GM12878 (cell line): Measurements from ENCODE around the gene RNF121. TPM values are rescaled to one million over a fixed set of nuclear protein-coding genes. Genes with fewer than 3 reads are reported as not detected.

ENCODE experiments used
- ATAC-seq: fragments of 200-7000 bp; cut with Tn5 transposase; 3 replicates; pipeline ENCODE4 v1.9.1; 2020; ENCODE audit warnings: mild to moderate bottlenecking, moderate library complexity
- BruUV-seq: library from RNA; stranded (reverse); fragments of 400-500 nt; replicated peaks from 2 replicates; lab custom pipeline; 2021; lab: Mats Ljungman, UMichigan
- CTCF ChIA-PET: fragments of 300-600 bp; sonication (Branson Sonifier 250); formaldehyde crosslinking; extraction: SDS; loops from one replicate; lab custom pipeline; 2021; ENCODE audit warnings: inconsistent platforms; lab: Yijun Ruan, JAX
- POLR2A ChIA-PET: fragments of 350-600 bp; formaldehyde crosslinking; extraction: SDS; loops from one replicate; lab custom pipeline; 2021; ENCODE audit warnings: inconsistent platforms; lab: Charles Lee
- RAD21 ChIA-PET: fragments of 300-600 bp; sonication (Branson Sonifier 250); formaldehyde crosslinking; loops from one replicate; lab custom pipeline; 2023; ENCODE audit warnings: antibody characterized with exemption; ENCODE audit not compliant: unreplicated experiment; lab: Charles Lee
- SMC1A ChIA-PET: fragments of 300-600 bp; sonication (Branson Sonifier 250); formaldehyde crosslinking; loops from one replicate; lab custom pipeline; 2023; ENCODE audit not compliant: unreplicated experiment, uncharacterized antibody; lab: Charles Lee
- DNase-seq: peaks from one replicate; pipeline ENCODE4 v3.0.0-alpha.2; 2011; ENCODE audit warnings: low read depth, low spot score
- FAIRE-seq: peaks from 3 replicates; lab custom pipeline; 2011; peaks lifted over from hg19 to GRCh38; lab: Jason Lieb, UNC
- H2AFZ ChIP-seq: 2 replicates; pipeline ENCODE4 v1.6.0; 2011; ENCODE audit warnings: low read depth, low read length, control low read depth; ENCODE audit not compliant: control insufficient read depth
- H3K27ac ChIP-seq: 2 replicates; pipeline ENCODE4 v1.5.1; 2011; ENCODE audit warnings: control low read depth; ENCODE audit not compliant: control insufficient read depth, insufficient read depth
- H3K27me3 ChIP-seq, 2 experiments: replicated peaks in 1 of 2; 2 replicates each; pipeline versions ENCODE4 v1.6.0 to v1.6.1; 2011; ENCODE audit warnings: low read length in 1 of 2; ENCODE audit not compliant: control insufficient read depth in 2 of 2, insufficient read depth in 2 of 2
- H3K36me3 ChIP-seq, 2 experiments: 2 replicates each; pipeline ENCODE4 v1.5.1; 2011; ENCODE audit warnings: low read length in 1 of 2; ENCODE audit not compliant: control insufficient read depth in 2 of 2, insufficient read depth in 2 of 2
- H3K4me1 ChIP-seq: 2 replicates; pipeline ENCODE4 v1.6.1; 2011; ENCODE audit warnings: mild to moderate bottlenecking, low read length, moderate library complexity, mixed read lengths; ENCODE audit not compliant: control insufficient read depth, insufficient read depth
- H3K4me2 ChIP-seq: 2 replicates; pipeline ENCODE4 v1.6.0; 2011; ENCODE audit warnings: control low read depth; ENCODE audit not compliant: control insufficient read depth, insufficient read depth
- H3K4me3 ChIP-seq: fragments of 200-600 bp; sonication (generic); 2 replicates; pipeline ENCODE4 v1.5.1; 2016
- H3K79me2 ChIP-seq: 2 replicates; pipeline ENCODE4 v1.6.0; 2011; ENCODE audit warnings: low read length; ENCODE audit not compliant: control insufficient read depth, insufficient read depth
- H3K9ac ChIP-seq: 2 replicates; pipeline ENCODE4 v1.8.0; 2011; ENCODE audit warnings: low read length, control low read depth, mixed read lengths; ENCODE audit not compliant: control insufficient read depth, insufficient read depth
- H3K9me3 ChIP-seq: replicated peaks from 3 replicates; pipeline ENCODE4 v1.5.1; 2011; ENCODE audit warnings: mild to moderate bottlenecking, low read length; ENCODE audit not compliant: control insufficient read depth, insufficient read depth
- H4K20me1 ChIP-seq: 2 replicates; pipeline ENCODE4 v1.6.0; 2011; ENCODE audit not compliant: control insufficient read depth, insufficient read depth
- BMI1 ChIP-seq: fragments of 450-650 bp; IDR thresholded peaks from 2 replicates; pipeline ENCODE4 v1.6.1; 2016; ENCODE audit warnings: mild to moderate bottlenecking, moderate library complexity, borderline replicate concordance
- CBX3 ChIP-seq: fragments of 200-600 bp; sonication (generic); IDR thresholded peaks from 2 replicates; pipeline ENCODE4 v1.6.1; 2016; ENCODE audit warnings: low read depth, borderline replicate concordance
- IRF4 ChIP-seq: IDR thresholded peaks from 2 replicates; pipeline ENCODE4 v1.6.1; 2011; ENCODE audit warnings: low read depth, low read length
- LARP7 ChIP-seq: fragments of 450-650 bp; IDR thresholded peaks from 2 replicates; pipeline ENCODE4 v1.6.1; 2017; ENCODE audit warnings: mild to moderate bottlenecking
- MYC ChIP-seq: IDR thresholded peaks from 2 replicates; pipeline ENCODE4 v1.6.1; 2011; ENCODE audit warnings: mild to moderate bottlenecking, low read length, moderate library complexity, inconsistent platforms; ENCODE audit not compliant: insufficient read depth, insufficient replicate concordance, insufficient read length, severe bottlenecking
- PAX5 ChIP-seq: IDR thresholded peaks from 2 replicates; pipeline ENCODE4 v1.6.1; 2011; ENCODE audit warnings: low read depth, low read length, borderline replicate concordance
- POLR2A ChIP-seq: IDR thresholded peaks from 2 replicates; pipeline ENCODE4 v1.6.1; 2011; ENCODE audit warnings: low read depth, mild to moderate bottlenecking, low read length
- RBBP5 ChIP-seq: fragments of 200-600 bp; sonication (generic); conservative IDR thresholded peaks from 2 replicates; pipeline ENCODE4 v1.6.1; 2016
- SP1 ChIP-seq: IDR thresholded peaks from one replicate; pipeline ENCODE4 v1.6.1; 2011; ENCODE audit warnings: low read depth, low read length
- SREBF1 ChIP-seq: IDR thresholded peaks from 2 replicates; pipeline ENCODE4 v1.6.1; 2012; ENCODE audit warnings: mild to moderate bottlenecking, low read length
- ZNF274 ChIP-seq: IDR thresholded peaks from one replicate; pipeline ENCODE4 v1.8.0; 2011; ENCODE audit not compliant: insufficient read length, insufficient read depth
- ZNF622 ChIP-seq: fragments of 450-650 bp; IDR thresholded peaks from 2 replicates; pipeline ENCODE4 v1.6.1; 2017; ENCODE audit warnings: mild to moderate bottlenecking, inconsistent platforms
- WGBS: methylation state at CpG from one replicate; pipeline ENCODE4 v1.1.6; 2016; ENCODE audit warnings: low lambda C conversion rate; ENCODE audit not compliant: insufficient replicate concordance, insufficient coverage; ENCODE audit errors: missing lambda C conversion rate; 5-methylcytosine and 5-hydroxymethylcytosine counted together
- in situ Hi-C: fragments of 300-500 bp; cut with MboI; formaldehyde crosslinking; loops from 9 replicates; pipeline ENCODE4 v1.14.3; 2018; ENCODE audit warnings: mixed read lengths
- intact Hi-C: fragments of 100-400 bp; cut with micrococcal nuclease; formaldehyde crosslinking; loops from one replicate; pipeline ENCODE4 v1.14.2; 2022; ENCODE audit not compliant: unreplicated experiment
- polyA plus RNA-seq, 11 experiments: library from polyadenylated mRNA; depleted of rRNA in 4 of 11; unstranded in 6 of 11; stranded (reverse) in 5 of 11; fragments of >200 nt; fragmentation: Nextera tagmentation in 4 of 11; fragmentation: Illumina TruSeq in 1 of 11; extraction: Ambion mirVana in 4 of 11; extraction: Trizol in 1 of 11; gene quantifications; 1 replicate in 1 of 11; 2 replicates in 10 of 11; pipeline versions ENCODE4 v1.2.1 to v1.2.3, GENCODE V29; 2011 to 2016; ENCODE audit warnings: inconsistent platforms in 2 of 11, missing spikeins in 2 of 11, low read depth in 1 of 11
- total RNA-seq, 4 experiments: library from RNA; depleted of rRNA in 3 of 4; stranded (reverse); fragments of >200 nt in 3 of 4; fragmentation: Illumina TruSeq in 1 of 4; extraction: Trizol in 1 of 4; gene quantifications; 2 replicates each; pipeline versions ENCODE4 v1.2.1 to v1.2.3, GENCODE V29; 2013 to 2021
- TF ChIP-seq, protein P1 (sequence below): fragments of 450-650 bp; IDR thresholded peaks from 2 replicates; pipeline ENCODE4 v1.6.1; 2017; ENCODE audit warnings: mild to moderate bottlenecking, moderate library complexity
- TF ChIP-seq, protein P2 (sequence below): fragments of 450-650 bp; IDR thresholded peaks from 2 replicates; pipeline ENCODE4 v1.6.1; 2017; ENCODE audit warnings: antibody characterized with exemption, mild to moderate bottlenecking, moderate library complexity
- TF ChIP-seq, protein P3 (sequence below): IDR thresholded peaks from 2 replicates; pipeline ENCODE4 v1.6.1; 2011; ENCODE audit warnings: low read depth, low read length, improper control_type of control experiment, borderline replicate concordance
- TF ChIP-seq, protein P4 (sequence below): IDR thresholded peaks from 2 replicates; pipeline ENCODE4 v1.6.1; 2012; ENCODE audit warnings: low read depth, low read length, improper control_type of control experiment

The RNF121 gene
- total and polyA plus RNA-seq, 10 of the 15 experiments (the other 5 are each of a cell fraction or from before 2014, with no cell fraction given): 8.6 to 73.7 (median 32.7) TPM

DNA sequence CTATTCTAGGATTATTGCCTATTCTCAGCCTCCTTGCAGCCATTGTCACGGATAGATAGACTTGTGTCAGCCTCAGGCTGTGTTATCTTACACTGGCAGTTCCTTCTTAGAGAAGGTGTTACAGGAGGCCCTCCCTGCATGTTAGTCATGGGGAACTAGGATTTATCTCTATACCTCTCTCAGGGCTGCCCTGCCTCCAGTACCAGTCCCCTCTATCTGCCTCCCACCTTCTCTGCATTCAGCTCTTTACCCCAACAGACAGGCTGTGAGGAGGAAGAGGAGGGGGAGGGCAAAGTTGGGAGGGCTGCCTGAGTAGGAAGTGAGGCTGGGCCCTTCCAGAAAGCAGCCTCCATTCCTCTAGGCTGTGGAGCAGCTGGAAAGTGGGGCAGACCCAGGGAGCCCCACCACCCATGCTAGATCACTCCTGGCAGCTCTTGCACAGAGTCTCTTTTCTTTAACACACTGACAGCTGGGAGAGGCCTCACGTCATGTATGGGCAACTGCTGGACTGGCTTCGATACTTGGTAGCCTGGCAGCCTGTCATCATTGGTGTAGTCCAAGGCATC lies 67.0 kb downstream of the RNF121 start:
- intact Hi-C loops (no loop called here), in situ Hi-C loops (no loop called here)
- no peak for TF ChIP-seq CBX3
- no peak for TF ChIP-seq IRF4
- TF ChIP-seq PAX5: no peak
- no peak for TF ChIP-seq ZNF274
- TF ChIP-seq, protein P1, sequence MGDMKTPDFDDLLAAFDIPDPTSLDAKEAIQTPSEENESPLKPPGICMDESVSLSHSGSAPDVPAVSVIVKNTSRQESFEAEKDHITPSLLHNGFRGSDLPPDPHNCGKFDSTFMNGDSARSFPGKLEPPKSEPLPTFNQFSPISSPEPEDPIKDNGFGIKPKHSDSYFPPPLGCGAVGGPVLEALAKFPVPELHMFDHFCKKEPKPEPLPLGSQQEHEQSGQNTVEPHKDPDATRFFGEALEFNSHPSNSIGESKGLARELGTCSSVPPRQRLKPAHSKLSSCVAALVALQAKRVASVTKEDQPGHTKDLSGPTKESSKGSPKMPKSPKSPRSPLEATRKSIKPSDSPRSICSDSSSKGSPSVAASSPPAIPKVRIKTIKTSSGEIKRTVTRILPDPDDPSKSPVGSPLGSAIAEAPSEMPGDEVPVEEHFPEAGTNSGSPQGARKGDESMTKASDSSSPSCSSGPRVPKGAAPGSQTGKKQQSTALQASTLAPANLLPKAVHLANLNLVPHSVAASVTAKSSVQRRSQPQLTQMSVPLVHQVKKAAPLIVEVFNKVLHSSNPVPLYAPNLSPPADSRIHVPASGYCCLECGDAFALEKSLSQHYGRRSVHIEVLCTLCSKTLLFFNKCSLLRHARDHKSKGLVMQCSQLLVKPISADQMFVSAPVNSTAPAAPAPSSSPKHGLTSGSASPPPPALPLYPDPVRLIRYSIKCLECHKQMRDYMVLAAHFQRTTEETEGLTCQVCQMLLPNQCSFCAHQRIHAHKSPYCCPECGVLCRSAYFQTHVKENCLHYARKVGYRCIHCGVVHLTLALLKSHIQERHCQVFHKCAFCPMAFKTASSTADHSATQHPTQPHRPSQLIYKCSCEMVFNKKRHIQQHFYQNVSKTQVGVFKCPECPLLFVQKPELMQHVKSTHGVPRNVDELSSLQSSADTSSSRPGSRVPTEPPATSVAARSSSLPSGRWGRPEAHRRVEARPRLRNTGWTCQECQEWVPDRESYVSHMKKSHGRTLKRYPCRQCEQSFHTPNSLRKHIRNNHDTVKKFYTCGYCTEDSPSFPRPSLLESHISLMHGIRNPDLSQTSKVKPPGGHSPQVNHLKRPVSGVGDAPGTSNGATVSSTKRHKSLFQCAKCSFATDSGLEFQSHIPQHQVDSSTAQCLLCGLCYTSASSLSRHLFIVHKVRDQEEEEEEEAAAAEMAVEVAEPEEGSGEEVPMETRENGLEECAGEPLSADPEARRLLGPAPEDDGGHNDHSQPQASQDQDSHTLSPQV: no peak
- TF ChIP-seq SREBF1: no peak
- no peak for TF ChIP-seq LARP7
- TF ChIP-seq SP1: no peak
- no peak for TF ChIP-seq RBBP5
- no peak for TF ChIP-seq BMI1
- TF ChIP-seq MYC: no peak
- TF ChIP-seq, protein P2, sequence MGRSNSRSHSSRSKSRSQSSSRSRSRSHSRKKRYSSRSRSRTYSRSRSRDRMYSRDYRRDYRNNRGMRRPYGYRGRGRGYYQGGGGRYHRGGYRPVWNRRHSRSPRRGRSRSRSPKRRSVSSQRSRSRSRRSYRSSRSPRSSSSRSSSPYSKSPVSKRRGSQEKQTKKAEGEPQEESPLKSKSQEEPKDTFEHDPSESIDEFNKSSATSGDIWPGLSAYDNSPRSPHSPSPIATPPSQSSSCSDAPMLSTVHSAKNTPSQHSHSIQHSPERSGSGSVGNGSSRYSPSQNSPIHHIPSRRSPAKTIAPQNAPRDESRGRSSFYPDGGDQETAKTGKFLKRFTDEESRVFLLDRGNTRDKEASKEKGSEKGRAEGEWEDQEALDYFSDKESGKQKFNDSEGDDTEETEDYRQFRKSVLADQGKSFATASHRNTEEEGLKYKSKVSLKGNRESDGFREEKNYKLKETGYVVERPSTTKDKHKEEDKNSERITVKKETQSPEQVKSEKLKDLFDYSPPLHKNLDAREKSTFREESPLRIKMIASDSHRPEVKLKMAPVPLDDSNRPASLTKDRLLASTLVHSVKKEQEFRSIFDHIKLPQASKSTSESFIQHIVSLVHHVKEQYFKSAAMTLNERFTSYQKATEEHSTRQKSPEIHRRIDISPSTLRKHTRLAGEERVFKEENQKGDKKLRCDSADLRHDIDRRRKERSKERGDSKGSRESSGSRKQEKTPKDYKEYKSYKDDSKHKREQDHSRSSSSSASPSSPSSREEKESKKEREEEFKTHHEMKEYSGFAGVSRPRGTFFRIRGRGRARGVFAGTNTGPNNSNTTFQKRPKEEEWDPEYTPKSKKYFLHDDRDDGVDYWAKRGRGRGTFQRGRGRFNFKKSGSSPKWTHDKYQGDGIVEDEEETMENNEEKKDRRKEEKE: no peak
- TF ChIP-seq, protein P3, sequence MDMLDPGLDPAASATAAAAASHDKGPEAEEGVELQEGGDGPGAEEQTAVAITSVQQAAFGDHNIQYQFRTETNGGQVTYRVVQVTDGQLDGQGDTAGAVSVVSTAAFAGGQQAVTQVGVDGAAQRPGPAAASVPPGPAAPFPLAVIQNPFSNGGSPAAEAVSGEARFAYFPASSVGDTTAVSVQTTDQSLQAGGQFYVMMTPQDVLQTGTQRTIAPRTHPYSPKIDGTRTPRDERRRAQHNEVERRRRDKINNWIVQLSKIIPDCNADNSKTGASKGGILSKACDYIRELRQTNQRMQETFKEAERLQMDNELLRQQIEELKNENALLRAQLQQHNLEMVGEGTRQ: no peak
- TF ChIP-seq, protein P4, sequence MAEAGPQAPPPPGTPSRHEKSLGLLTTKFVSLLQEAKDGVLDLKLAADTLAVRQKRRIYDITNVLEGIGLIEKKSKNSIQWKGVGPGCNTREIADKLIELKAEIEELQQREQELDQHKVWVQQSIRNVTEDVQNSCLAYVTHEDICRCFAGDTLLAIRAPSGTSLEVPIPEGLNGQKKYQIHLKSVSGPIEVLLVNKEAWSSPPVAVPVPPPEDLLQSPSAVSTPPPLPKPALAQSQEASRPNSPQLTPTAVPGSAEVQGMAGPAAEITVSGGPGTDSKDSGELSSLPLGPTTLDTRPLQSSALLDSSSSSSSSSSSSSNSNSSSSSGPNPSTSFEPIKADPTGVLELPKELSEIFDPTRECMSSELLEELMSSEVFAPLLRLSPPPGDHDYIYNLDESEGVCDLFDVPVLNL: no peak
- TF ChIP-seq ZNF622: no peak
- no peak for TF ChIP-seq POLR2A
- H3K4me2 ChIP-seq: no peak overlapping the region
- H3K27ac ChIP-seq: no peak overlapping the region
- FAIRE-seq (no peak), ATAC-seq (no peak), DNase-seq (no peak)
- no peak overlapping the region for H3K9ac ChIP-seq
- no peak overlapping the region for H3K4me3 ChIP-seq
- RAD21 ChIA-PET: interaction anchor here (1.5 kb wide), 1 partner anchor 17 kb away, joined by 6 read pairs; no protein-coding TSS in a partner anchor
- BruUV-seq: no TSS peak
- H2AFZ ChIP-seq: no peak overlapping the region
- no peaks in the 10 kb centered on the region for H4K20me1 ChIP-seq
- CTCF ChIA-PET: interaction anchor here (1.0 to 3.1 kb wide), 2 partner anchors 18 to 20 kb away, joined by 4 to 19 read pairs; no protein-coding TSS in a partner anchor
- H3K36me3 ChIP-seq: peaks cover 15 to 19% of the 10 kb centered on the region in 2 experiments
- POLR2A ChIA-PET: interaction anchor here (0.5 kb wide), 1 partner anchor 77 kb away, joined by 3 read pairs; no protein-coding TSS in a partner anchor
- WGBS: 100% methylated on average over 3 of the region's 3 CpGs
- H3K27me3 ChIP-seq: no peaks in the 10 kb centered on the region
- no peaks in the 10 kb centered on the region for H3K9me3 ChIP-seq
- peaks cover 10% of the 10 kb centered on the region for H3K79me2 ChIP-seq
- SMC1A ChIA-PET: interaction anchor here (0.9 to 2.5 kb wide), 2 partner anchors 10 to 19 kb away, joined by 3 to 12 read pairs; no protein-coding TSS in a partner anchor
- H3K4me1 ChIP-seq: peaks cover 58% of the 10 kb centered on the region
